ENCODE measurements around the gene KRT73. TPM values are rescaled to one million over a fixed set of nuclear protein-coding genes. Genes with fewer than 3 reads are reported as not detected.

Gene KRT73
- total and polyA plus RNA-seq, 2 experiments from 2014 or later = not detected

GRCh38 chr12:52568111-52568510, 50.2 kb downstream of the KRT73 start:
- no peaks in the 10 kb centered on the region for H3K36me3 Mint-ChIP-seq (ENCODE audit: low read depth)
- H3K27me3 Mint-ChIP-seq (ENCODE audit: insufficient read depth, low read depth, poor library complexity) = peaks cover 7% of the 10 kb centered on the region
- TF ChIP-seq STAT1 (IDR thresholded peaks at IDR 0.05; ENCODE audit: unreplicated experiment) (no peak), ZNF462 (CRISPR knock-in tag; IDR thresholded peaks at IDR 0.05) (no peak), REST (IDR thresholded peaks at IDR 0.05; ENCODE audit: unreplicated experiment) (no peak), ZNF331 (CRISPR knock-in tag; IDR thresholded peaks at IDR 0.05; ENCODE audit: low read depth) (no peak)
- TF ChIP-seq, protein P1, sequence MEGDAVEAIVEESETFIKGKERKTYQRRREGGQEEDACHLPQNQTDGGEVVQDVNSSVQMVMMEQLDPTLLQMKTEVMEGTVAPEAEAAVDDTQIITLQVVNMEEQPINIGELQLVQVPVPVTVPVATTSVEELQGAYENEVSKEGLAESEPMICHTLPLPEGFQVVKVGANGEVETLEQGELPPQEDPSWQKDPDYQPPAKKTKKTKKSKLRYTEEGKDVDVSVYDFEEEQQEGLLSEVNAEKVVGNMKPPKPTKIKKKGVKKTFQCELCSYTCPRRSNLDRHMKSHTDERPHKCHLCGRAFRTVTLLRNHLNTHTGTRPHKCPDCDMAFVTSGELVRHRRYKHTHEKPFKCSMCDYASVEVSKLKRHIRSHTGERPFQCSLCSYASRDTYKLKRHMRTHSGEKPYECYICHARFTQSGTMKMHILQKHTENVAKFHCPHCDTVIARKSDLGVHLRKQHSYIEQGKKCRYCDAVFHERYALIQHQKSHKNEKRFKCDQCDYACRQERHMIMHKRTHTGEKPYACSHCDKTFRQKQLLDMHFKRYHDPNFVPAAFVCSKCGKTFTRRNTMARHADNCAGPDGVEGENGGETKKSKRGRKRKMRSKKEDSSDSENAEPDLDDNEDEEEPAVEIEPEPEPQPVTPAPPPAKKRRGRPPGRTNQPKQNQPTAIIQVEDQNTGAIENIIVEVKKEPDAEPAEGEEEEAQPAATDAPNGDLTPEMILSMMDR (conservative IDR thresholded peaks at IDR 0.05; ENCODE audit: low read depth in 2 of 2) = no peak
- DNase-seq (ENCODE audit: low spot score) = no peak
- Histone ChIP-seq H4K20me1 (replicated peaks; ENCODE audit: insufficient read depth) (no peaks in the 10 kb centered on the region), H3K79me2 (replicated peaks; ENCODE audit: insufficient read depth) (no peaks in the 10 kb centered on the region), H3K36me3 (ENCODE audit: insufficient read depth) (no peaks in the 10 kb centered on the region), H3K4me3 (no peak overlapping the region), H3K27ac (ENCODE audit: low read depth) (no peak overlapping the region), H3K4me2 (no peak overlapping the region), H3K27me3 (ENCODE audit: insufficient read depth) (no peaks in the 10 kb centered on the region), H3F3A (replicated peaks; ENCODE audit: low read depth) (no peaks in the 10 kb centered on the region), H3K9me2 (ENCODE audit: insufficient read depth) (no peaks in the 10 kb centered on the region), H2AFZ (no peak overlapping the region), H3K4me1 (ENCODE audit: insufficient read depth) (no peaks in the 10 kb centered on the region)
- no peak for ATAC-seq
- no peaks in the 10 kb centered on the region for H3K9me3 Mint-ChIP-seq
- no peak overlapping the region for H3K27ac Mint-ChIP-seq
- no peaks in the 10 kb centered on the region for H3K4me1 Mint-ChIP-seq
- no peak overlapping the region for H3K4me3 Mint-ChIP-seq

Measured in GM23338 (cell line).